ENCODE results near the gene COG5. TPM values are rescaled to one million over a fixed set of nuclear protein-coding genes. Genes with fewer than 3 reads are reported as not detected.

COG5 gene
- total and polyA plus RNA-seq, 10 of the 15 experiments (the other 5 are each of a cell fraction or from before 2014, with no cell fraction given) = 5.5 to 27.9 (median 15.6) TPM

- CTCF ChIA-PET = interaction anchor here (0.7 to 1.4 kb wide), 4 partner anchors 11 to 130 kb away, joined by 3 to 5 read pairs (median 4); no protein-coding TSS in a partner anchor
- Histone ChIP-seq H3K36me3 (ENCODE audit: control insufficient read depth in 2 of 2, insufficient read depth in 2 of 2, low read length in 1 of 2) (no peaks in the 10 kb centered on the region), H3K27ac (ENCODE audit: control insufficient read depth, insufficient read depth) (peak overlapping the region; percentile 64), H4K20me1 (ENCODE audit: control insufficient read depth, insufficient read depth) (no peaks in the 10 kb centered on the region), H3K4me2 (ENCODE audit: control insufficient read depth, insufficient read depth) (peak overlapping the region; percentile 69), H3K9ac (ENCODE audit: control insufficient read depth, insufficient read depth, low read length) (peak overlapping the region; percentile 38), H2AFZ (ENCODE audit: control insufficient read depth, low read depth, low read length) (peak overlapping the region; percentile 66), H3K4me1 (ENCODE audit: control insufficient read depth, insufficient read depth, low read length) (no peaks in the 10 kb centered on the region), H3K9me3 (replicated peaks; ENCODE audit: control insufficient read depth, insufficient read depth, low read length) (no peaks in the 10 kb centered on the region), H3K4me3 (peak overlapping the region; percentile 42), H3K27me3 (replicated peaks in 1 of 2; ENCODE audit: control insufficient read depth in 2 of 2, insufficient read depth in 2 of 2, low read length in 1 of 2) (no peaks in the 10 kb centered on the region), H3K79me2 (ENCODE audit: control insufficient read depth, insufficient read depth, low read length) (no peaks in the 10 kb centered on the region)
- BruUV-seq (replicated peaks) = TSS peak; percentile 37
- in situ Hi-C loops (cut with MboI) (no loop called here), intact Hi-C loops (cut with micrococcal nuclease; ENCODE audit: unreplicated experiment) (no loop called here)
- 21% methylated on average over 4 of the region's 4 CpGs for WGBS (ENCODE audit: insufficient coverage, insufficient replicate concordance, low lambda C conversion rate, missing lambda C conversion rate)
- peak; percentile 90 for FAIRE-seq
- SMC1A ChIA-PET (ENCODE audit: uncharacterized antibody, unreplicated experiment) = interaction anchor here (0.8 to 2.3 kb wide), 3 partner anchors 11 to 41 kb away, joined by 3 to 9 read pairs (median 3); no protein-coding TSS in a partner anchor
- RAD21 ChIA-PET (ENCODE audit: unreplicated experiment) = interaction anchor here (0.8 to 1.0 kb wide), 2 partner anchors 47 to 56 kb away, joined by 3 to 4 read pairs; no protein-coding TSS in a partner anchor
- peak; percentile 13 for DNase-seq (ENCODE audit: low read depth, low spot score)
- POLR2A ChIA-PET = interaction anchor here (0.6 kb wide), 1 partner anchor 38 kb away, joined by 3 read pairs; no protein-coding TSS in a partner anchor
- TF ChIP-seq SPI1 (IDR thresholded peaks at IDR 0.05; ENCODE audit: borderline replicate concordance, insufficient read depth, low read depth, low read length) (peak; percentile 55; the same call in 1 of the 2 replicates), ZSCAN29 (IDR thresholded peaks at IDR 0.05) (peak; percentile 80; the same call in 1 of the 2 replicates), MEF2B (IDR thresholded peaks at IDR 0.05; ENCODE audit: partially characterized antibody, poor library complexity, severe bottlenecking) (peak; percentile 33), RELA (IDR thresholded peaks at IDR 0.05; ENCODE audit: borderline replicate concordance, partially characterized antibody) (no peak), NFIC (IDR thresholded peaks at IDR 0.05; ENCODE audit: low read depth, low read length) (no peak), IRF5 (IDR thresholded peaks at IDR 0.05; ENCODE audit: borderline replicate concordance) (no peak), MEF2A (IDR thresholded peaks at IDR 0.05; ENCODE audit: insufficient read depth, low read depth, low read length) (peak; percentile 68; the same call in 1 of the 2 replicates), MAX (IDR thresholded peaks at IDR 0.05; ENCODE audit: low read depth, low read length) (no peak), TCF7 (IDR thresholded peaks at IDR 0.05; ENCODE audit: borderline replicate concordance) (peak; percentile 85)
- peak; percentile 92 for ATAC-seq
These were observed 231.0 kb downstream of the COG5 start for GRCh38 chr7:107332488-107333269.
